Activated CD8-positive, alpha-beta memory T cell treated with anti-CD3 and anti-CD28 coated beads, Interleukin-2, amount 50 U/mL, for 24 hours (primary cell): ENCODE measurements around the gene ZNF500.

Experiments
- DNase-seq: peaks from one replicate; pipeline ENCODE4 v3.0.0-alpha.2; 2020; ENCODE audit errors: extremely low read depth

The ZNF500 gene

GRCh38 chr16:4766875-4767628, at the start of gene ZNF500:
TSS of gene ZNF500 (minus strand) at chr16:4767162. CDS start at chr16:4765978, 1,184 bp downstream.
- peak; percentile 94 for DNase-seq

GRCh38 chr16:4814542-4815173, 47.7 kb upstream of the ZNF500 start:
- DNase-seq, result no peak

GRCh38 chr16:4814046-4814445, 47.1 kb upstream of the ZNF500 start:
- DNase-seq, result no peak

GRCh38 chr16:4813251-4814003, 46.5 kb upstream of the ZNF500 start:
- DNase-seq, result no peak

- no peak for DNase-seq
Observed at GRCh38 chr16:4811773-4812172, 44.8 kb upstream of the ZNF500 start.

- DNase-seq, result no peak
Observed at GRCh38 chr16:4811242-4811641, 44.3 kb upstream of the ZNF500 start.

- no peak for DNase-seq
Observed at GRCh38 chr16:4806280-4806679, 39.3 kb upstream of the ZNF500 start.

- no peak for DNase-seq
Observed at GRCh38 chr16:4805231-4805630, 38.3 kb upstream of the ZNF500 start.

GRCh38 chr16:4803898-4804762, 37.2 kb upstream of the ZNF500 start:
- DNase-seq, result no peak

- no peak for DNase-seq
Observed at GRCh38 chr16:4803401-4803844, 36.5 kb upstream of the ZNF500 start.

- DNase-seq, result peak; percentile 63
Observed at GRCh38 chr16:4802659-4803287, 35.8 kb upstream of the ZNF500 start.

- DNase-seq, result peak; percentile 47
Observed at GRCh38 chr16:4801962-4802658, 35.1 kb upstream of the ZNF500 start, which contains the start of gene ROGDI. TSS of gene ROGDI (minus strand) at chr16:4802633. CDS start at chr16:4802571, 62 bp downstream.

- DNase-seq, result no peak
Observed at GRCh38 chr16:4801051-4801961, 34.3 kb upstream of the ZNF500 start.

GRCh38 chr16:4800290-4801041, 33.5 kb upstream of the ZNF500 start:
- DNase-seq, result no peak

- no peak for DNase-seq
Observed at GRCh38 chr16:4799171-4799855, 32.4 kb upstream of the ZNF500 start.

GRCh38 chr16:4798456-4798855, 31.5 kb upstream of the ZNF500 start:
- no peak for DNase-seq

- DNase-seq, result no peak
Observed at GRCh38 chr16:4797805-4798252, 30.9 kb upstream of the ZNF500 start.
